ENCODE results near the gene AP3D1. TPM values are rescaled to one million over a fixed set of nuclear protein-coding genes. Genes with fewer than 3 reads are reported as not detected.

Gene AP3D1
- total and polyA plus RNA-seq, 4 donors: 21.7 to 79.8 (median 59.6) TPM

- TF ChIP-seq REST (IDR thresholded peaks at IDR 0.05) (no peak), CTCF (IDR thresholded peaks at IDR 0.05; ENCODE audit: low read depth, low read length, missing input control) (no peak)
Observed at GRCh38 chr19:2170219-2170618, 18.9 kb upstream of the AP3D1 start (continued).

GRCh38 chr19:2168619-2169424 lies 17.5 kb upstream of the AP3D1 start:
- Histone ChIP-seq H3K36me3 (ENCODE audit: control insufficient read depth in 4 of 4, insufficient read depth in 3 of 4, low read depth in 1 of 4, low read length in 3 of 4) (no peaks in the 10 kb centered on the region), H3K9ac (ENCODE audit: low read depth in 1 of 2, low read length in 2 of 2) (peak overlapping the region; percentile 26 to 70), H3K27ac (ENCODE audit: low read depth in 1 of 2, low read length in 2 of 2) (peak overlapping the region; percentile 91 to 98), H3K27me3 (ENCODE audit: control insufficient read depth in 4 of 4, insufficient read depth in 4 of 4, low read length in 3 of 4) (no peaks in the 10 kb centered on the region), H3K4me1 (ENCODE audit: control insufficient read depth in 4 of 4, insufficient read depth in 4 of 4, low read length in 3 of 4) (peaks cover 21 to 68% (median 46%) of the 10 kb centered on the region in 4 donors), H3K4me3 (ENCODE audit: low read depth in 1 of 3, low read length in 3 of 3) (no peak overlapping the region), H3K9me3 (ENCODE audit: control insufficient read depth in 4 of 4, low read length in 3 of 4) (no peaks in the 10 kb centered on the region)
- peak; percentile 79 for DNase-seq (ENCODE audit: low spot score)
- TF ChIP-seq RXRA (IDR thresholded peaks at IDR 0.05): peak; percentile 93
- no peak for TF ChIP-seq CTCF (IDR thresholded peaks at IDR 0.05; ENCODE audit: low read depth, low read length, missing input control)
- peak; percentile 72 for TF ChIP-seq FOXA1 (IDR thresholded peaks at IDR 0.05)
- peak; percentile 84 for TF ChIP-seq MAX (IDR thresholded peaks at IDR 0.05)
- peak; percentile 97 for TF ChIP-seq HNF4A (conservative IDR thresholded peaks at IDR 0.05)
- TF ChIP-seq EGR1 (IDR thresholded peaks at IDR 0.05; ENCODE audit: low read depth in 2 of 2): peak; percentile 87 to 97
- peak; percentile 79 for TF ChIP-seq YY1 (IDR thresholded peaks at IDR 0.05)
- TF ChIP-seq REST (IDR thresholded peaks at IDR 0.05): peak; percentile 86
- peak; percentile 97 for TF ChIP-seq SP1 (IDR thresholded peaks at IDR 0.05)
- TF ChIP-seq RAD21 (IDR thresholded peaks at IDR 0.05): peak; percentile 53 to 58
- peak; percentile 91 for TF ChIP-seq NR2F2 (IDR thresholded peaks at IDR 0.05)
- TF ChIP-seq HNF4G (IDR thresholded peaks at IDR 0.05): peak; percentile 90
- peak; percentile 39 for TF ChIP-seq TAF1 (conservative IDR thresholded peaks at IDR 0.05)
- peak; percentile 98 for TF ChIP-seq ATF3 (IDR thresholded peaks at IDR 0.05)
- peak; percentile 42 for TF ChIP-seq FOXA2 (IDR thresholded peaks at IDR 0.05)
- TF ChIP-seq GABPA (IDR thresholded peaks at IDR 0.05 in 1 of 2, conservative IDR thresholded peaks at IDR 0.05 in 1 of 2): peak in 1 of 2 donors; percentile 63
- peak; percentile 100 for TF ChIP-seq JUND (IDR thresholded peaks at IDR 0.05)
- TF ChIP-seq ZBTB33 (IDR thresholded peaks at IDR 0.05): peak; percentile 85
- WGBS: 14% methylated on average over 24 of the region's 24 CpGs
